HL-60 (cell line): Measurements from ENCODE around the gene KAT8.

Experiments used
- GABPA ChIP-seq: IDR thresholded peaks from 2 replicates; pipeline ENCODE4 v1.6.1; 2012; ENCODE audit warnings: low read depth
- POLR2AphosphoS5 ChIP-seq: IDR thresholded peaks from 2 replicates; pipeline ENCODE4 v1.6.1; 2012; ENCODE audit warnings: low read depth
- TF ChIP-seq, protein P1 (sequence below): IDR thresholded peaks from one replicate; pipeline ENCODE4 v1.5.1; 2011; ENCODE audit warnings: low read length, control low read depth, inconsistent platforms; ENCODE audit not compliant: insufficient read depth

DNA sequence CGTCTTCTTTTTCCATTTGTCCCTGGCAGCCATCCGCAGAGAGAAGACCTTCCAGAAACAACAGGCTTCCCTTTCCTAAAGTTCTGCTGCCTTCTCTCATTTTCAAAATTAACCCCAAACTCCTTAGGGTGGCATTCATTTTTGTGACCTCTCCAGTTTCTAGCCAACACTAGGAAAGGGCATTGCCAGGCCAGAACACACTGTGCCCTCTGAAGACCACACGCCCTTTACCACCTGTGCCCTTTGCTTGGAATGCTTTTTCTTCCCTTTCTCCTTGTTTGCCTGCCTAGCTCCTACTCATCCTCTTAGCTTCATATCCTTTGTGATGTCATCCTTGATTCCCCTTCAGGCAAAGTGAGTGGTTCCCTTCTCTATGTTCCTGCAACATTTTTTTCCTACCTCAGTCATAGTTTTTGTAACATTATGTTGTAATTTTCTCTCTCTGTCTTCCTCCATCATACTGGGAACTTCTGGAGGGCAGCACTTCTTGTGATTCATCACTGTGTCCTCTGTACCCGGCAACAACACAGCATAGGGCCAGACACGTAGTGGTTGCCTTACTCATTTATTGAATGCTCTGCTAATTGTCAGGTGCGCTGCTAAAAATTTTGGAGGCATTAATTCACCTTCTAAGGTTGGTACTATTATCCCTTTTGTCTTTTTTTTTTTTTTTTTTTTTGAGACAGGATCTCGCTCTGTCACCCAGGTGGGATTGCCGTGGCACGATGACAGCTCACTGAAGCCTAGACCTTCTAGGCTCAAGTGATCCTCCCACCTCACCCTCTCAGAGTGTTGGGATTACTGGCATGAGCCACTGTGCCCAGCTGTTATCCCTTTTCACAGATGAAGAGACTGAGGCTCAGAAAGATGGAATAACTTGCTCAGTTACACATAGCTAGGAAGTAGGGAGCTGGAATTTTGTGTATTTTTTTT is 1.0 kb downstream of the KAT8 start:
- TF ChIP-seq, protein P1, sequence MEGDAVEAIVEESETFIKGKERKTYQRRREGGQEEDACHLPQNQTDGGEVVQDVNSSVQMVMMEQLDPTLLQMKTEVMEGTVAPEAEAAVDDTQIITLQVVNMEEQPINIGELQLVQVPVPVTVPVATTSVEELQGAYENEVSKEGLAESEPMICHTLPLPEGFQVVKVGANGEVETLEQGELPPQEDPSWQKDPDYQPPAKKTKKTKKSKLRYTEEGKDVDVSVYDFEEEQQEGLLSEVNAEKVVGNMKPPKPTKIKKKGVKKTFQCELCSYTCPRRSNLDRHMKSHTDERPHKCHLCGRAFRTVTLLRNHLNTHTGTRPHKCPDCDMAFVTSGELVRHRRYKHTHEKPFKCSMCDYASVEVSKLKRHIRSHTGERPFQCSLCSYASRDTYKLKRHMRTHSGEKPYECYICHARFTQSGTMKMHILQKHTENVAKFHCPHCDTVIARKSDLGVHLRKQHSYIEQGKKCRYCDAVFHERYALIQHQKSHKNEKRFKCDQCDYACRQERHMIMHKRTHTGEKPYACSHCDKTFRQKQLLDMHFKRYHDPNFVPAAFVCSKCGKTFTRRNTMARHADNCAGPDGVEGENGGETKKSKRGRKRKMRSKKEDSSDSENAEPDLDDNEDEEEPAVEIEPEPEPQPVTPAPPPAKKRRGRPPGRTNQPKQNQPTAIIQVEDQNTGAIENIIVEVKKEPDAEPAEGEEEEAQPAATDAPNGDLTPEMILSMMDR, result no peak
- TF ChIP-seq GABPA (no peak), POLR2AphosphoS5 (no peak)
